Colon (tissue), 2 donors: ENCODE measurements around the gene POF1B.

Source experiments
- FAIRE-seq: peaks from 2 replicates; lab custom pipeline; 2012; peaks lifted over from hg19 to GRCh38; lab: Jason Lieb, UNC
- donor health status: control.
- donor health status: control.

Gene POF1B

GRCh38 chrX:85243761-85244449 lies 135.6 kb downstream of the POF1B start, which contains the start of the genes SATL1 and ZNF711:
Gene SATL1, minus strand, starts transcription at chrX:85243779. Its CDS starts 134,811 bp downstream, at chrX:85108968.
Gene ZNF711, plus strand, starts transcription at chrX:85243991. Its CDS starts 3,582 bp downstream, at chrX:85247573.
- no peak for FAIRE-seq

- no peak for FAIRE-seq
These were observed 136.3 kb downstream of the POF1B start for GRCh38 chrX:85243155-85243554.
